SH-SY5Y (cell line): Measurements from ENCODE around the gene POMP.

Source experiments
- GATA2 ChIP-seq: IDR thresholded peaks from 2 replicates; pipeline ENCODE4 v1.6.1; 2011; ENCODE audit warnings: mild to moderate bottlenecking, low read depth, low read length
- GATA3 ChIP-seq: IDR thresholded peaks from 2 replicates; pipeline ENCODE4 v1.6.1; 2011; ENCODE audit warnings: low read depth, mild to moderate bottlenecking, low read length, moderate library complexity

DNA sequence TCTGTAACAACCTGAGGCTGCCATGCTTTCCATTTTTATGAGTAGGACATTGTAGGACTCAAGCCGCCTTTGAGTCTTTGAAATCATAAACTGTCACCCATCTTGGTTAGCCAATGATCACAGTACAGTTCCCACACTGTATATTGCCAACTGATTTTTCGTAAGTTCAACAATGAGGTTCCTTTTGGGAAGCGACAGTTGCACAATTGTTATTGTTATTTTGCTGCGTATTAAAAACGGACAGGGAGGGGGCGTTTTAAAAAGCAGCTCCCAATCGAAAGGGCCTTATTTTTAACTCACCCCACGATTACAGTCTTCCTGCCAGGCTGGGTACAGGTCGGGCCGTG is 59.2 kb downstream of the POMP start:
- no peak for TF ChIP-seq GATA3
- no peak for TF ChIP-seq GATA2
